K562 (cell line): ENCODE data around the gene RAB6C. TPM values are rescaled to one million over a fixed set of nuclear protein-coding genes. Genes with fewer than 3 reads are reported as not detected.

Experiments used
- ATAC-seq: fragments of 200-7000 bp; cut with Tn5 transposase; 3 replicates; pipeline ENCODE4 v1.9.1; 2020; ENCODE audit warnings: moderate library complexity
- BruUV-seq: library from RNA; stranded (reverse); fragments of 400-500 nt; replicated peaks from 2 replicates; lab custom pipeline; 2021; lab: Mats Ljungman, UMichigan
- CTCF ChIA-PET: fragments of 300-600 bp; formaldehyde crosslinking; extraction: SDS; loops from one replicate; lab custom pipeline; 2021; ENCODE audit warnings: low intra/inter-chr PET ratio; lab: Yijun Ruan, JAX
- POLR2A ChIA-PET: fragments of 300-600, 350-650 bp; sonication (Branson Sonifier 250); formaldehyde crosslinking; extraction: SDS; loops from one replicate; lab custom pipeline; 2021; ENCODE audit warnings: antibody characterized with exemption, inconsistent platforms; lab: Yijun Ruan, JAX
- DNase-seq, 4 experiments: peaks; one replicate each; pipeline versions ENCODE4 v3.0.0 to v3.0.0-alpha.2; 2011 to 2018; ENCODE audit warnings: low spot score in 3 of 4, mixed read lengths in 3 of 4; ENCODE audit errors: extremely low read depth in 1 of 4
- FAIRE-seq: peaks from 2 replicates; lab custom pipeline; 2011; peaks lifted over from hg19 to GRCh38; lab: Jason Lieb, UNC
- H2AFZ ChIP-seq: 2 replicates; pipeline ENCODE4 v1.6.0; 2011; ENCODE audit warnings: low read depth, low read length, control low read depth, inconsistent platforms
- H3K27ac ChIP-seq: fragments of 200-600 bp; 3 replicates; pipeline ENCODE4 v1.8.0; 2011; ENCODE audit warnings: low read depth, mild to moderate bottlenecking, control low read depth, inconsistent platforms, low read length, moderate library complexity, mixed read lengths; ENCODE audit errors: extremely low read depth
- H3K27me3 ChIP-seq, 2 experiments: fragments of 300-600 bp in 1 of 2; 2 replicates in 1 of 2; 3 replicates in 1 of 2; pipeline versions ENCODE4 v1.6.0 to v1.8.0; 2011; ENCODE audit warnings: inconsistent platforms in 2 of 2, low read length in 2 of 2, mild to moderate bottlenecking in 1 of 2, mixed read lengths in 1 of 2, moderate library complexity in 1 of 2; ENCODE audit not compliant: control insufficient read depth in 2 of 2, insufficient read depth in 2 of 2
- H3K36me3 ChIP-seq: fragments of 300-600 bp; 3 replicates; pipeline ENCODE4 v1.8.0; 2011; ENCODE audit warnings: mild to moderate bottlenecking, low read length, inconsistent platforms; ENCODE audit not compliant: control insufficient read depth, insufficient read depth
- H3K4me1 ChIP-seq, 2 experiments: fragments of 200-600 bp in 1 of 2; replicated peaks in 1 of 2; 2 replicates in 1 of 2; 3 replicates in 1 of 2; pipeline versions ENCODE4 v1.5.1 to v1.8.0; 2011; ENCODE audit warnings: inconsistent platforms in 2 of 2, low read length in 2 of 2, mild to moderate bottlenecking in 1 of 2, mixed read lengths in 1 of 2, moderate library complexity in 1 of 2; ENCODE audit not compliant: control insufficient read depth in 2 of 2, insufficient read depth in 2 of 2
- H3K4me2 ChIP-seq: 2 replicates; pipeline ENCODE4 v1.6.1; 2011; ENCODE audit warnings: low read length, control low read depth, inconsistent platforms, mixed read lengths; ENCODE audit not compliant: insufficient read depth
- H3K4me3 ChIP-seq: fragments of 200-600 bp; sonication (generic), shearing (Covaris generic); 2 replicates; pipeline ENCODE4 v1.5.1; 2016; ENCODE audit warnings: control low read depth, inconsistent platforms
- H3K79me2 ChIP-seq: fragments of 200-600 bp; 3 replicates; pipeline ENCODE4 v1.8.0; 2011; ENCODE audit warnings: low read length, inconsistent platforms; ENCODE audit not compliant: control insufficient read depth, insufficient read depth
- H3K9ac ChIP-seq, 2 experiments: 2 replicates each; pipeline versions ENCODE4 v1.6.0 to v1.6.1; 2011; ENCODE audit warnings: low read depth in 2 of 2, low read length in 2 of 2, control low read depth in 1 of 2, inconsistent platforms in 1 of 2, mild to moderate bottlenecking in 1 of 2, mixed read lengths in 1 of 2; ENCODE audit not compliant: insufficient read depth in 1 of 2
- H3K9me1 ChIP-seq: one replicate; pipeline ENCODE4 v1.6.0; 2011; ENCODE audit warnings: inconsistent platforms, mild to moderate bottlenecking, low read length, moderate library complexity; ENCODE audit not compliant: control insufficient read depth, insufficient read depth
- H3K9me3 ChIP-seq: replicated peaks from 2 replicates; pipeline ENCODE4 v1.5.1; 2011; ENCODE audit warnings: low read depth, low read length, inconsistent platforms; ENCODE audit not compliant: control insufficient read depth, insufficient read depth
- H4K20me1 ChIP-seq: replicated peaks from 2 replicates; pipeline ENCODE4 v1.6.1; 2011; ENCODE audit warnings: low read length, inconsistent platforms, mixed read lengths; ENCODE audit not compliant: control insufficient read depth, insufficient read depth
- MEIS2 ChIP-seq: fragments of 450-650 bp; IDR thresholded peaks from 2 replicates; pipeline ENCODE4 v1.6.1; 2014; ENCODE audit warnings: mild to moderate bottlenecking; ENCODE audit not compliant: partially characterized antibody
- RAD21 ChIP-seq, 2 experiments: fragments of 250-450 bp in 1 of 2; fragments of 450-650 bp in 1 of 2; sonication (Bioruptor Pico) in 1 of 2; formaldehyde crosslinking in 1 of 2; IDR thresholded peaks in 1 of 2; conservative IDR thresholded peaks in 1 of 2; 2 replicates each; pipeline versions ENCODE4 v1.4.0 to v1.8.0; 2020 to 2022; ENCODE audit warnings: mild to moderate bottlenecking in 2 of 2, moderate library complexity in 1 of 2
- SMC3 ChIP-seq: conservative IDR thresholded peaks from 2 replicates; pipeline ENCODE4 v1.6.1; 2011; ENCODE audit warnings: low read depth, low read length, improper control_type of control experiment; ENCODE audit not compliant: insufficient read depth
- SPI1 ChIP-seq: IDR thresholded peaks from 2 replicates; pipeline ENCODE4 v1.6.1; 2011; ENCODE audit warnings: low read depth, low read length, control low read depth, borderline replicate concordance
- ZFP1 ChIP-seq: fragments of 450-650 bp; formaldehyde crosslinking; IDR thresholded peaks from 2 replicates; pipeline ENCODE4 v1.4.0; 2020; ENCODE audit warnings: mild to moderate bottlenecking, mixed read lengths
- ZNF589 ChIP-seq: fragments of 200-800 bp; sonication (Bioruptor generic); IDR thresholded peaks from 2 replicates; pipeline ENCODE4 v1.6.1; 2016; ENCODE audit warnings: low read depth, missing genetic modification characterization, missing compliant biosample characterization
- WGBS: fragments of 100-300 bp; shearing (Covaris generic); methylation state at CpG from one replicate; pipeline ENCODE4 v1.1.6; 2016; ENCODE audit warnings: low coverage, mixed read lengths; ENCODE audit not compliant: insufficient coverage; ENCODE audit errors: missing lambda C conversion rate; 5-methylcytosine and 5-hydroxymethylcytosine counted together
- in situ Hi-C: fragments of 300-500 bp; cut with MboI; formaldehyde crosslinking; loops from 4 replicates; pipeline ENCODE4 v1.15.0; 2018; ENCODE audit warnings: inconsistent platforms, mixed read lengths
- intact Hi-C: fragments of 100-400 bp; cut with micrococcal nuclease; formaldehyde crosslinking; loops from 2 replicates; pipeline ENCODE4 v1.14.2; 2022
- polyA plus RNA-seq, 8 experiments: library from polyadenylated mRNA; depleted of rRNA in 4 of 8; stranded (reverse) in 5 of 8; unstranded in 3 of 8; fragments of >200 nt; fragmentation: Nextera tagmentation in 2 of 8; fragmentation: Illumina TruSeq in 1 of 8; extraction: Ambion mirVana in 2 of 8; extraction: Trizol in 1 of 8; gene quantifications; 2 replicates each; pipeline versions ENCODE4 v1.2.1 to v1.2.3, GENCODE V29; 2011 to 2014; ENCODE audit warnings: inconsistent platforms in 1 of 8, missing spikeins in 1 of 8
- total RNA-seq, 7 experiments: library from RNA; depleted of rRNA in 6 of 7; stranded (reverse); fragments of >200 nt in 6 of 7; fragmentation: Illumina TruSeq in 2 of 7; extraction: Trizol in 2 of 7; gene quantifications; 2 replicates each; pipeline versions ENCODE4 v1.2.1 to v1.2.3, GENCODE V29; 2011 to 2021; ENCODE audit warnings: low replicate concordance in 1 of 7
- TF ChIP-seq, protein P1 (sequence below), 3 experiments: IDR thresholded peaks in 2 of 3; conservative IDR thresholded peaks in 1 of 3; 2 replicates each; pipeline ENCODE4 v1.5.1; 2011 to 2012; ENCODE audit warnings: low read length in 3 of 3, mild to moderate bottlenecking in 3 of 3, control low read depth in 2 of 3, improper control_type of control experiment in 1 of 3, inconsistent platforms in 1 of 3, low read depth in 1 of 3, mixed read lengths in 1 of 3, moderate library complexity in 1 of 3; ENCODE audit not compliant: insufficient read depth in 2 of 3
- TF ChIP-seq, protein P2 (sequence below), 2 experiments: fragments of 450-650 bp; formaldehyde crosslinking in 1 of 2; IDR thresholded peaks; 2 replicates each; pipeline versions ENCODE4 v1.4.0 to v1.6.1; 2014 to 2020; ENCODE audit warnings: mild to moderate bottlenecking in 2 of 2, borderline replicate concordance in 1 of 2, low read depth in 1 of 2

RAB6C gene
- total and polyA plus RNA-seq, 9 of the 15 experiments (the other 6 are each of a cell fraction or from before 2014, with no cell fraction given), result not detected

- no peak for TF ChIP-seq ZNF589 (CRISPR knock-in tag)
- TF ChIP-seq, all 486 proteins: peak for 0
Measured at GRCh38 chr2:129935118-129935517, 44.3 kb upstream of the RAB6C start (continued).

GRCh38 chr2:129936334-129936934 is 43.0 kb upstream of the RAB6C start:
- peak; percentile 93 for ATAC-seq
- intact Hi-C loops, result loop anchor here (1.0 kb wide), 1 partner anchor 1218 kb away; no protein-coding TSS in a partner anchor
- in situ Hi-C loops, result no loop called here
- TF ChIP-seq RAD21 (CRISPR knock-in tag; conservative IDR thresholded peaks at IDR 0.05 in 1 of 2, IDR thresholded peaks at IDR 0.05 in 1 of 2) (peak; percentile 59 to 73), ZFP1 (CRISPR knock-in tag) (no peak), SMC3 (peak; percentile 47; the same call in 1 of the 2 replicates), SPI1 (no peak), MEIS2 (peak; percentile 30)
- TF ChIP-seq, protein P1, sequence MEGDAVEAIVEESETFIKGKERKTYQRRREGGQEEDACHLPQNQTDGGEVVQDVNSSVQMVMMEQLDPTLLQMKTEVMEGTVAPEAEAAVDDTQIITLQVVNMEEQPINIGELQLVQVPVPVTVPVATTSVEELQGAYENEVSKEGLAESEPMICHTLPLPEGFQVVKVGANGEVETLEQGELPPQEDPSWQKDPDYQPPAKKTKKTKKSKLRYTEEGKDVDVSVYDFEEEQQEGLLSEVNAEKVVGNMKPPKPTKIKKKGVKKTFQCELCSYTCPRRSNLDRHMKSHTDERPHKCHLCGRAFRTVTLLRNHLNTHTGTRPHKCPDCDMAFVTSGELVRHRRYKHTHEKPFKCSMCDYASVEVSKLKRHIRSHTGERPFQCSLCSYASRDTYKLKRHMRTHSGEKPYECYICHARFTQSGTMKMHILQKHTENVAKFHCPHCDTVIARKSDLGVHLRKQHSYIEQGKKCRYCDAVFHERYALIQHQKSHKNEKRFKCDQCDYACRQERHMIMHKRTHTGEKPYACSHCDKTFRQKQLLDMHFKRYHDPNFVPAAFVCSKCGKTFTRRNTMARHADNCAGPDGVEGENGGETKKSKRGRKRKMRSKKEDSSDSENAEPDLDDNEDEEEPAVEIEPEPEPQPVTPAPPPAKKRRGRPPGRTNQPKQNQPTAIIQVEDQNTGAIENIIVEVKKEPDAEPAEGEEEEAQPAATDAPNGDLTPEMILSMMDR (IDR thresholded peaks at IDR 0.05 in 2 of 3, conservative IDR thresholded peaks at IDR 0.05 in 1 of 3; ENCODE audit: insufficient read depth in 2 of 3, low read depth in 1 of 3, low read length in 3 of 3), result peak; percentile 59 to 88 (median 75)
- TF ChIP-seq, protein P2, sequence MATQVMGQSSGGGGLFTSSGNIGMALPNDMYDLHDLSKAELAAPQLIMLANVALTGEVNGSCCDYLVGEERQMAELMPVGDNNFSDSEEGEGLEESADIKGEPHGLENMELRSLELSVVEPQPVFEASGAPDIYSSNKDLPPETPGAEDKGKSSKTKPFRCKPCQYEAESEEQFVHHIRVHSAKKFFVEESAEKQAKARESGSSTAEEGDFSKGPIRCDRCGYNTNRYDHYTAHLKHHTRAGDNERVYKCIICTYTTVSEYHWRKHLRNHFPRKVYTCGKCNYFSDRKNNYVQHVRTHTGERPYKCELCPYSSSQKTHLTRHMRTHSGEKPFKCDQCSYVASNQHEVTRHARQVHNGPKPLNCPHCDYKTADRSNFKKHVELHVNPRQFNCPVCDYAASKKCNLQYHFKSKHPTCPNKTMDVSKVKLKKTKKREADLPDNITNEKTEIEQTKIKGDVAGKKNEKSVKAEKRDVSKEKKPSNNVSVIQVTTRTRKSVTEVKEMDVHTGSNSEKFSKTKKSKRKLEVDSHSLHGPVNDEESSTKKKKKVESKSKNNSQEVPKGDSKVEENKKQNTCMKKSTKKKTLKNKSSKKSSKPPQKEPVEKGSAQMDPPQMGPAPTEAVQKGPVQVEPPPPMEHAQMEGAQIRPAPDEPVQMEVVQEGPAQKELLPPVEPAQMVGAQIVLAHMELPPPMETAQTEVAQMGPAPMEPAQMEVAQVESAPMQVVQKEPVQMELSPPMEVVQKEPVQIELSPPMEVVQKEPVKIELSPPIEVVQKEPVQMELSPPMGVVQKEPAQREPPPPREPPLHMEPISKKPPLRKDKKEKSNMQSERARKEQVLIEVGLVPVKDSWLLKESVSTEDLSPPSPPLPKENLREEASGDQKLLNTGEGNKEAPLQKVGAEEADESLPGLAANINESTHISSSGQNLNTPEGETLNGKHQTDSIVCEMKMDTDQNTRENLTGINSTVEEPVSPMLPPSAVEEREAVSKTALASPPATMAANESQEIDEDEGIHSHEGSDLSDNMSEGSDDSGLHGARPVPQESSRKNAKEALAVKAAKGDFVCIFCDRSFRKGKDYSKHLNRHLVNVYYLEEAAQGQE (IDR thresholded peaks at IDR 0.05; ENCODE audit: borderline replicate concordance), result peak; percentile 52; the same call in 1 of the 2 replicates
- TF ChIP-seq, protein P2 (CRISPR knock-in tag; IDR thresholded peaks at IDR 0.05; ENCODE audit: low read depth), result no peak

More at GRCh38 chr2:129936334-129936934, 43.0 kb upstream of the RAB6C start:
- ChIA-PET CTCF (interaction anchor here (1.3 to 3.1 kb wide), 2 partner anchors 861 to 1217 kb away, joined by 7 to 23 read pairs; no protein-coding TSS in a partner anchor), POLR2A (no interaction called here)
- peaks cover 0 to 4% of the 10 kb centered on the region in 2 experiments; a peak in 3 of 5 replicates for H3K27me3 ChIP-seq
- no TSS peak for BruUV-seq
- H4K20me1 ChIP-seq, result no peaks in the 10 kb centered on the region
- FAIRE-seq, result no peak
- no peak overlapping the region for H3K9ac ChIP-seq
- no peaks in the 10 kb centered on the region for H3K9me3 ChIP-seq
- no peaks in the 10 kb centered on the region for H3K9me1 ChIP-seq
- H3K4me1 ChIP-seq, result no peaks in the 10 kb centered on the region
- H2AFZ ChIP-seq, result no peak overlapping the region
- H3K27ac ChIP-seq, result no peak overlapping the region
- no peak overlapping the region for H3K4me2 ChIP-seq
- no peak overlapping the region for H3K4me3 ChIP-seq
- DNase-seq, result peak; percentile 40 to 73 (median 59)
- 0% methylated on average over 9 of the region's 9 CpGs for WGBS
- H3K79me2 ChIP-seq, result no peaks in the 10 kb centered on the region
- no peaks in the 10 kb centered on the region for H3K36me3 ChIP-seq
